MM.1S (cell line): ENCODE data around the gene OLFM1.

ENCODE experiments used
- CTCF ChIP-seq: fragments of 300-600 bp; sonication (generic); IDR thresholded peaks from 2 replicates; pipeline ENCODE4 v1.5.1; 2016; ENCODE audit warnings: antibody characterized with exemption, low read length, mixed read lengths
- EZH2phosphoT487 ChIP-seq: fragments of 300-600 bp; sonication (generic); IDR thresholded peaks from 2 replicates; pipeline ENCODE4 v1.6.1; 2018; ENCODE audit warnings: antibody characterized with exemption, low read length

DNA sequence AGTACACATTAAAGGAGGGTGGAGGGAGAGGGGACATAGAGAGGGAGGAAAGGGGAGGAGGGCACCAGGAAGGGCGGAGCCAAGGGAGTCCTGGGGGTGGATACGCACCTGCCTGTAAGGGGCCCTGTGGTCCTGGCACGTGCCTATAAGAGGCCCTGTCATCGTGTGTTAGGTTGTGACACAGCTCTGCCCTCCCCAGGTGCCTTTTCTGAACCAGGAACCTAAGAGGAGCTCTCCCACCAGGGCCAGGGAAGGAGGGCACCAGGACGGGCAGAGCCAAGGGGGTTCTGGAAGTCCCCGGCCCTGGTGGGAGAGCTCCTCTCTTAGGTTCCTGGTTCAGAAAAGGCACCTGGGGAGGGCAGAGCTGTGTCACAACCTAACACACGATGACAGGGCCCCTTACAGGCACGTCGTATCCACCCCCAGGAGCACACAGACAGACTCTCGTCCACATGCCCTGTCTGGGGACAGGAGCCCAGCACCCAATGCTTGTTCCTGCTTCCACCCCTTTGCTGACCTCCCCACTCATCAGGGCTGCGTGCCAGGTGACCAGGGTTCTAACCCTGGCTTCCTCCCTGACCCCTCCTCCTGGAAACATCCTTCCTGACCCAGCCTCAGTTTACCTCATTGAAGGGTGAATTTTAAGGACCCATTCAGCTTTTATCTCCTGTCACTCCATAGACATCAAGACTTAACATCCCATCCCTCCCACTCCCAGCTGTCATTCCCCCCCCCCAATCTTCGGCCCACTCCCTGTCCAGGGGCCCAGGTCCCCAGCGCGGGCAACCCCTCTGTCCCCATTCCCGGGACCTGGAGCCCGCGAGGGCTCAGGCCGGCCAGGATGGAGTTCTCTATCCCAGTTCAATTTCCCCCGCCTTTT is 12.9 kb upstream of the OLFM1 start:
- TF ChIP-seq CTCF (no peak), EZH2phosphoT487 (no peak)
